Large intestine (tissue), 3 donors: ENCODE data around the gene CD63. TPM values are rescaled to one million over a fixed set of nuclear protein-coding genes. Genes with fewer than 3 reads are reported as not detected.

Experiments used
- DNase-seq, 2 donors: peaks; one replicate each; pipeline versions ENCODE4 v3.0.0 to v3.0.0-alpha.2; 2013
- H3K27ac ChIP-seq: one replicate; pipeline ENCODE4 v1.5.1; 2013; ENCODE audit warnings: low read length
- H3K27me3 ChIP-seq: 2 replicates; pipeline ENCODE4 v1.6.1; 2013; ENCODE audit warnings: low read length; ENCODE audit not compliant: control insufficient read depth, insufficient read depth
- H3K36me3 ChIP-seq: 2 replicates; pipeline ENCODE4 v1.6.1; 2013; ENCODE audit warnings: low read length; ENCODE audit not compliant: control insufficient read depth, insufficient read depth
- H3K4me1 ChIP-seq: one replicate; pipeline ENCODE4 v1.6.1; 2013; ENCODE audit warnings: low read length; ENCODE audit not compliant: control insufficient read depth, insufficient read depth
- H3K4me3 ChIP-seq: one replicate; pipeline ENCODE4 v1.5.1; 2013; ENCODE audit warnings: low read length
- H3K9me3 ChIP-seq: one replicate; pipeline ENCODE4 v1.6.1; 2013; ENCODE audit warnings: mild to moderate bottlenecking, low read depth, low read length, moderate library complexity; ENCODE audit not compliant: control insufficient read depth
- WGBS: methylation state at CpG from one replicate; pipeline ENCODE4 v1.1.5; 2013; ENCODE audit warnings: low lambda C conversion rate; ENCODE audit not compliant: insufficient coverage; 5-methylcytosine and 5-hydroxymethylcytosine counted together
- polyA plus RNA-seq: library from polyadenylated mRNA; unstranded; fragments of 120-200 nt; gene quantifications from one replicate; pipeline ENCODE4 v1.2.1, GENCODE V29; 2013

CD63 gene
- polyA plus RNA-seq, 1 donor: 955 TPM

DNA sequence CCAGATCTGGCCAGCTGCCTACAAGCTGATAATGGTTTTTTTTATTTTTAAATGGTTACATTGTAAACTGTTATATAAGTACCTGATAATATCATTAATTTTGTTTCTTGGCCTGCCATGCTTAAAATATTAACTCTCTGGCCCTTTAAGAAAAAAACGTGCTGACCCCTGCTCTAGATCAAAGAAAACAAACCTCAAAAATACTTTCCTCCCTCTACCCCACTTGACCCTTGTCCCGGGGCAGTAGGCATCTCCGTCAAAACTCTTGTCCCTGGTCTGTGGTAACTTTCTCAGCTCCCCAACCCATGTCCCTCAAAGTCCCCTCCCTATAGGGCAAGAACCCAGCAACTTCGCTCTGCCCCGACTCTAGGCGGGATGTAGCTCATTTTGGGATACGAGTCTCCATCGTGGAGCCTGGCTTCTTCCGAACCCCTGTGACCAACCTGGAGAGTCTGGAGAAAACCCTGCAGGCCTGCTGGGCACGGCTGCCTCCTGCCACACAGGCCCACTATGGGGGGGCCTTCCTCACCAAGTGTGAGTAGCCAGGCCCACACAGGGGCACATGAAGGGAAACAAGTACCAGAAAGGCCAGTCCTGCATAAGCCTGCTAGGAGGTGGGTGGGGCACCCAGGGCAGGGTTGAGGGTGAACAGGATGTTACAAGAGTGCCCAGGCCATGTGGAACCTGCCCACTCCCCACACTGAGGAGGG is 5.1 kb downstream of the CD63 start:
- Histone ChIP-seq H3K4me3 (no peak overlapping the region), H3K9me3 (no peaks in the 10 kb centered on the region), H3K4me1 (peaks cover 67% of the 10 kb centered on the region), H3K27ac (no peak overlapping the region), H3K27me3 (no peaks in the 10 kb centered on the region), H3K36me3 (peaks cover 57% of the 10 kb centered on the region)
- WGBS: no CpG with 5 or more reads among the region's 10 CpGs
- DNase-seq: no peak

GRCh38 chr12:55722948-55723347 is 5.9 kb downstream of the CD63 start:
- peaks cover 58% of the 10 kb centered on the region for H3K36me3 ChIP-seq
- WGBS: no CpG with 5 or more reads among the region's 8 CpGs
- H3K4me3 ChIP-seq: no peak overlapping the region
- no peak for DNase-seq
- H3K4me1 ChIP-seq: peaks cover 73% of the 10 kb centered on the region
- H3K9me3 ChIP-seq: no peaks in the 10 kb centered on the region
- no peaks in the 10 kb centered on the region for H3K27me3 ChIP-seq
- H3K27ac ChIP-seq: no peak overlapping the region

- peak overlapping the region; percentile 96 for H3K27ac ChIP-seq
- WGBS: 91% methylated on average over 4 of the region's 14 CpGs
Measured at GRCh38 chr12:55721601-55722213, 7.1 kb downstream of the CD63 start.

GRCh38 chr12:55720894-55721444 is 7.8 kb downstream of the CD63 start:
- DNase-seq: peak; percentile 61 to 69
- Histone ChIP-seq H3K27me3 (no peaks in the 10 kb centered on the region), H3K36me3 (peaks cover 46% of the 10 kb centered on the region), H3K4me3 (peak overlapping the region; percentile 42), H3K4me1 (peaks cover 73% of the 10 kb centered on the region), H3K27ac (peak overlapping the region; percentile 96), H3K9me3 (no peaks in the 10 kb centered on the region)
- no CpG with 5 or more reads among the region's 9 CpGs for WGBS

More at GRCh38 chr12:55721601-55722213, 7.1 kb downstream of the CD63 start:
- no peaks in the 10 kb centered on the region for H3K9me3 ChIP-seq
- peaks cover 78% of the 10 kb centered on the region for H3K4me1 ChIP-seq
- DNase-seq: no peak
- peaks cover 53% of the 10 kb centered on the region for H3K36me3 ChIP-seq
- no peaks in the 10 kb centered on the region for H3K27me3 ChIP-seq
- peak overlapping the region; percentile 42 for H3K4me3 ChIP-seq

- Histone ChIP-seq H3K27me3 (no peaks in the 10 kb centered on the region), H3K4me1 (peaks cover 71% of the 10 kb centered on the region), H3K36me3 (peaks cover 37% of the 10 kb centered on the region), H3K9me3 (no peaks in the 10 kb centered on the region), H3K4me3 (peak within 1 kb of the TSS; percentile 42), H3K27ac (peak within 1 kb of the TSS; percentile 96)
- no CpG with 5 or more reads among the region's 6 CpGs for WGBS
- DNase-seq: peak; percentile 95 to 98
Measured at GRCh38 chr12:55720071-55720564, 8.7 kb downstream of the CD63 start, which contains the start of gene RDH5. Gene RDH5, plus strand, starts transcription at chr12:55720393. Its CDS starts 792 bp downstream, at chr12:55721185.

- Histone ChIP-seq H3K27ac (peak overlapping the region; percentile 96), H3K36me3 (peaks cover 30% of the 10 kb centered on the region), H3K4me1 (peaks cover 69% of the 10 kb centered on the region), H3K4me3 (no peak overlapping the region), H3K27me3 (no peaks in the 10 kb centered on the region), H3K9me3 (no peaks in the 10 kb centered on the region)
- WGBS: no CpG with 5 or more reads among the region's 7 CpGs
- DNase-seq: no peak
Measured at GRCh38 chr12:55719371-55719770, 9.4 kb downstream of the CD63 start.

GRCh38 chr12:55718624-55719275 is 10.1 kb downstream of the CD63 start:
- DNase-seq: no peak
- H3K36me3 ChIP-seq: peaks cover 24% of the 10 kb centered on the region
- H3K27ac ChIP-seq: peak overlapping the region; percentile 96
- H3K4me1 ChIP-seq: peaks cover 62% of the 10 kb centered on the region
- no CpG with 5 or more reads among the region's 4 CpGs for WGBS
- H3K4me3 ChIP-seq: no peak overlapping the region
- H3K9me3 ChIP-seq: no peaks in the 10 kb centered on the region
- no peaks in the 10 kb centered on the region for H3K27me3 ChIP-seq

GRCh38 chr12:55718015-55718414 is 10.8 kb downstream of the CD63 start:
- Histone ChIP-seq H3K27me3 (peaks cover under 1% of the 10 kb centered on the region), H3K27ac (no peak overlapping the region)

GRCh38 chr12:55717011-55718007 is 11.5 kb downstream of the CD63 start:
- DNase-seq: no peak
- Histone ChIP-seq H3K4me1 (peaks cover 55% of the 10 kb centered on the region), H3K27me3 (peaks cover 2% of the 10 kb centered on the region), H3K9me3 (no peaks in the 10 kb centered on the region), H3K27ac (no peak overlapping the region), H3K36me3 (peaks cover 15% of the 10 kb centered on the region), H3K4me3 (peak overlapping the region; percentile 78)
- WGBS: no CpG with 5 or more reads among the region's 8 CpGs

More at GRCh38 chr12:55718015-55718414, 10.8 kb downstream of the CD63 start:
- DNase-seq: no peak
- Histone ChIP-seq H3K4me1 (peaks cover 56% of the 10 kb centered on the region), H3K4me3 (no peak overlapping the region), H3K36me3 (peaks cover 18% of the 10 kb centered on the region), H3K9me3 (no peaks in the 10 kb centered on the region)
- no CpG with 5 or more reads among the region's 4 CpGs for WGBS
